ENCODE results near the gene LAMC1.

LAMC1 gene

DNA sequence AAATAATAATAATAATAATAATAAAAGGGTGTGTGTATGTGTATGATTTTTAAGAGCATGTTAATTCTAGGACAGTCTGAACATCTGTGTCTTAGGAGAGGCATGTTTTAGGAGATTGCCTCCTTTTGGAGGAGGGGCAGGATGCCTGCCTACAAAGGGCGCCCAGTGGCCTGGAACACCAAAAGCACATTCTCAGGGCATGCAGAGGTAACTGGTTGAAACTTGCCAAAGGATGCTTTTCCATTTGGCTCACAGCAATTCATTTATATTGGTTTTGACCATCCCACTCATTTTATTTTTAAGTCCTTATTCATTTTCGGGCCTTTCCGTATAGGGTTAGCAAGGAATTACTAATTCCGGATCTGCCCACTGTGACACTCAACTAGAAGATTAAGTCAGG is 141.7 kb downstream of the LAMC1 start:
- H3K4me3 ChIP-seq (ENCODE audit: control insufficient read depth, low read depth, low read length) = no peak overlapping the region
- TF ChIP-seq, protein P1, sequence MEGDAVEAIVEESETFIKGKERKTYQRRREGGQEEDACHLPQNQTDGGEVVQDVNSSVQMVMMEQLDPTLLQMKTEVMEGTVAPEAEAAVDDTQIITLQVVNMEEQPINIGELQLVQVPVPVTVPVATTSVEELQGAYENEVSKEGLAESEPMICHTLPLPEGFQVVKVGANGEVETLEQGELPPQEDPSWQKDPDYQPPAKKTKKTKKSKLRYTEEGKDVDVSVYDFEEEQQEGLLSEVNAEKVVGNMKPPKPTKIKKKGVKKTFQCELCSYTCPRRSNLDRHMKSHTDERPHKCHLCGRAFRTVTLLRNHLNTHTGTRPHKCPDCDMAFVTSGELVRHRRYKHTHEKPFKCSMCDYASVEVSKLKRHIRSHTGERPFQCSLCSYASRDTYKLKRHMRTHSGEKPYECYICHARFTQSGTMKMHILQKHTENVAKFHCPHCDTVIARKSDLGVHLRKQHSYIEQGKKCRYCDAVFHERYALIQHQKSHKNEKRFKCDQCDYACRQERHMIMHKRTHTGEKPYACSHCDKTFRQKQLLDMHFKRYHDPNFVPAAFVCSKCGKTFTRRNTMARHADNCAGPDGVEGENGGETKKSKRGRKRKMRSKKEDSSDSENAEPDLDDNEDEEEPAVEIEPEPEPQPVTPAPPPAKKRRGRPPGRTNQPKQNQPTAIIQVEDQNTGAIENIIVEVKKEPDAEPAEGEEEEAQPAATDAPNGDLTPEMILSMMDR (conservative IDR thresholded peaks at IDR 0.05; ENCODE audit: control insufficient read depth, insufficient read depth, low read depth, low read length) = no peak

DNA sequence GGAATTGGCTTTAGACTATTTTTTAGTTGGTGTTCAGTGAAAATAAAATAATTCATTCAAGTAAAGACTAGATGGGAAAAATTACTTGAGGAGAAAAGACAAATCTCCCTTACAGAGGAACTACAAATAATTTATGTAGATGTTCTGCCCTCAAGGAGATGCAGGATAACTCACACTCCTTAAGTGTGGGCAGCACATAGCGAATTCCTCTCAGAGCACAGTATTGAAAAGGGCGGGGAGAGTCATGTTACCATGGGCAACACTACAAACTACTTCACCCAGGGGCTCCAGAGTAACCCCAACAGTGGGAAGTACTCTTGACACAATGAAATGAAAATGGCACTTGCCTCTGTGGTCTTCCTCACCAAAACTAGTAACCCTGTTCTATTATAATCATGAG is 142.2 kb downstream of the LAMC1 start:
- no peak for DNase-seq (ENCODE audit: low read depth)
- no peak overlapping the region for H3K4me3 ChIP-seq (ENCODE audit: control insufficient read depth, low read depth, low read length)
- TF ChIP-seq, protein P1 (conservative IDR thresholded peaks at IDR 0.05; ENCODE audit: control insufficient read depth, insufficient read depth, low read depth, low read length) = no peak

More for the DNA sequence above, 141.7 kb downstream of the LAMC1 start:
- no peak for DNase-seq (ENCODE audit: low read depth)

DNA sequence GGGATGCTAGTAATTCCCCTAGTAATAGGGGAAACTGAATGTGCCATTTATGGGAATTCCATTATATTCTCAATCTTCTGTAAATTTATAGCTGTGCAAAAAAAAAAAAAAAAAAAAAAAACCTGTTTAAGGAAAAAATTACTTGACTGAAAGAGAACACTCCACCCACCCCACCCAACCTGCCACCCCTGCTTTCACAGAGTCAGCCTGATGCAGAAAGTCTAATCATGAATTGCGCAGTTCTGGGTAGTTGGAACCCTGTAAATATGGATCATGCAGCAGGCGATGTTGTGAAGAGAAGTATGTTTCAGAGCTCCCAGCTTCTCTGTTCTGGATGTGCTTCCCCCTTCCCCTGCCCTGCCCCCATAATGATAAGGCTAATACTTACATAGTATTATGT is 143.2 kb downstream of the LAMC1 start:
- TF ChIP-seq, protein P1 (conservative IDR thresholded peaks at IDR 0.05; ENCODE audit: control insufficient read depth, insufficient read depth, low read depth, low read length) = no peak
- DNase-seq (ENCODE audit: low read depth) = no peak
- no peak overlapping the region for H3K4me3 ChIP-seq (ENCODE audit: control insufficient read depth, low read depth, low read length)

DNA sequence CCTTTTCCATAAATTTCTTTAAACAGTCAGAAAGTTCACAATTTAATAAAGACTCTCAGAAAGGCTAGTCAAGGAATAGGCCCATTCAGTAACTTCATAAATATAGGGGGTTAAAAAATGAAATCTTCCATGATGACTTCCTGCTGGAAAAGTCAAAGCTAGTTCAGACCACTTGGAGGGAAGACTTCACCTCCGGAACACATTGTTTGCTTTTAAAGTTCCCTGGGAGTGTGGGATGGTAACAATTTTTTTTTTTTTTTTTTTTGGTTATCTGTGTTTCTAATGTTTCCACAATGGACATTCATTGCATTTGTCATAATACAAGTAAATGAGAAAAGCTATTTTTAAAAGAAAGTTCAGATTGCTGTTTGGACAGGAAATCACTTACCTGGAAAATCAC is 144.5 kb downstream of the LAMC1 start:
- DNase-seq (ENCODE audit: low read depth) = no peak
- H3K4me3 ChIP-seq (ENCODE audit: control insufficient read depth, low read depth, low read length) = no peak overlapping the region
- TF ChIP-seq, protein P1 (conservative IDR thresholded peaks at IDR 0.05; ENCODE audit: control insufficient read depth, insufficient read depth, low read depth, low read length) = no peak

DNA sequence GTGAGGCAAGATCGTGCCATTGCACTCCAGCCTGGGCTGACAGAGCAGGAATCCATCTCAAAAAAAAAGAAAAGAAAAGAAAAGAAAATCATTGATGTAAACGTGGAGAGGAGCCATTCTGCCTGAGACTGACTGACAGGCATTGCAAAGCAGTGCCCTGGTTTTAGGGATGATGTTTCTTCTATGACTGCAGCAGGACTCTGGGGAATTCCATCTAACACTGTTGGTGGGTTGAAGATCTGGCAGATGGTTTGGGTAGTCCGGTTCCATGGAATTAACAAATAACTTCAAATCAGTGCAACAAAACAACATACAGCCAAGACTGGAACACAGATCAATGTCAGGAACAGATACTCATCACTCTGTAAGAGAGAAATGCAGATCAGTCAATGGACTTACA is 145.1 kb downstream of the LAMC1 start:
- no peak overlapping the region for H3K4me3 ChIP-seq (ENCODE audit: control insufficient read depth, low read depth, low read length)
- TF ChIP-seq, protein P1 (conservative IDR thresholded peaks at IDR 0.05; ENCODE audit: control insufficient read depth, insufficient read depth, low read depth, low read length) = no peak
- no peak for DNase-seq (ENCODE audit: low read depth)

DNA sequence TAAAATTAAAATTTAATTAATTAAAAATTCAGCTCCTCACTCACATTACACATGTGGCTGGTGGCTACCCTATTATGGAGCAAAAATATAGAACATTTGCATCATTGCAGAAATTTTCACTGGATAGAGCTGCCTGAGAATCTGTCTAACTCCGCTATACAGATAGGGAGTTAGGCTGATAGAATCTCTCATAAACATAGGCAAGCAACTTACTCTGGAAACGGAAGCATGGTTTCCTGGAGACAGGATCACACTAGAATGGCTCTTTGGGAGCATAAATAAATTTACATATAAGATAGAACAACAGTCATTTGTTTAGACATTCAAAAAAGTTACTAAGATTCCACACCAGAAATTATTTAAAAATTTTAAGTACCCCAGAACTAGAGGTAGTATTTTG is 150.6 kb downstream of the LAMC1 start:
- TF ChIP-seq, protein P1 (conservative IDR thresholded peaks at IDR 0.05; ENCODE audit: control insufficient read depth, insufficient read depth, low read depth, low read length) = no peak
- DNase-seq (ENCODE audit: low read depth) = no peak
- no peak overlapping the region for H3K4me3 ChIP-seq (ENCODE audit: control insufficient read depth, low read depth, low read length)

DNA sequence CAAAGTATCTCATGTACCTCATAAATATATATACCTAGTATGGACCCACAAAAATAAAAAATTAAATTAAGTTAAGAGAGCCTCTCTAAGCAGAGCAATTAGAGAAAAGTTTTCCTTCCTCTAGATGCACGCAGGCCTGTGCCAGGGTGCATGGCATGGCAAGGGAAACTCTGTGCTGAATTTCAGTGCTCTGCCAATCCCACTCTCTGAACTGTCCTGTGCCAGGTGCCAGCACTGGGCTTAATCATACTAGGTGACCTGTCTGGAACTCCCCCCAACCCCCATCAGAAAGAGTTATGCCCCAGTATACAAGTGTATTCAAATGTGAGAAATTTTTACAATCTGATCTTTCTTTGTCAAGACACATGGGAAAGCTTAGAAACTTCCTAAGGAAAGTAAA is 152.4 kb downstream of the LAMC1 start:
- TF ChIP-seq, protein P1 (conservative IDR thresholded peaks at IDR 0.05; ENCODE audit: control insufficient read depth, insufficient read depth, low read depth, low read length) = no peak
- no peak overlapping the region for H3K4me3 ChIP-seq (ENCODE audit: control insufficient read depth, low read depth, low read length)
- DNase-seq (ENCODE audit: low read depth) = no peak

Data from fibroblast of mammary gland (primary cell).